GM12874 (cell line): Measurements from ENCODE around the gene MC4R.

ENCODE experiments used
- CTCF ChIP-seq: IDR thresholded peaks from 2 replicates; pipeline ENCODE4 v1.5.1; 2011; ENCODE audit warnings: low read depth, mild to moderate bottlenecking, control low read depth, low read length, moderate library complexity; ENCODE audit not compliant: insufficient read depth

The MC4R gene

GRCh38 chr18:60401346-60401745 is 28.8 kb upstream of the MC4R start:
- no peak for TF ChIP-seq CTCF

- TF ChIP-seq CTCF = no peak
Measured at GRCh38 chr18:60391571-60392226, 19.1 kb upstream of the MC4R start.

GRCh38 chr18:60389314-60389713 is 16.7 kb upstream of the MC4R start:
- TF ChIP-seq CTCF = no peak

- TF ChIP-seq CTCF = no peak
Measured at GRCh38 chr18:60385693-60386092, 13.1 kb upstream of the MC4R start.

- TF ChIP-seq CTCF = no peak
Measured at GRCh38 chr18:60383893-60384292, 11.3 kb upstream of the MC4R start.

- no peak for TF ChIP-seq CTCF
Measured at GRCh38 chr18:60377778-60378469, 5.3 kb upstream of the MC4R start.

GRCh38 chr18:60372132-60372531 is 443 bp downstream of the MC4R start:
- no peak for TF ChIP-seq CTCF
